Gastrocnemius medialis (tissue), 4 donors: ENCODE data around the gene GPR142. TPM values are rescaled to one million over a fixed set of nuclear protein-coding genes. Genes with fewer than 3 reads are reported as not detected.
A peak's percentile ranks its signal among the peaks of the same experiment; 100 is the strongest.

Source experiments
- ATAC-seq, 2 donors: fragments of 150-250 bp; one replicate each; pipeline ENCODE4 v1.9.1; 2016
- DNase-seq, 2 donors: peaks; one replicate each; pipeline ENCODE4 v3.0.0-alpha.2; 2019
- H3K27ac ChIP-seq, 4 donors: fragments of 200-600 bp; sonication (generic); 1 replicate in 1 of 4; 2 replicates in 3 of 4; pipeline ENCODE4 v1.5.1; 2016 to 2018; ENCODE audit warnings: mild to moderate bottlenecking in 2 of 4, moderate library complexity in 1 of 4
- H3K27me3 ChIP-seq, 3 donors: fragments of 200-600 bp; sonication (generic) in 2 of 3; 1 replicate in 1 of 3; 2 replicates in 2 of 3; pipeline versions ENCODE4 v1.5.1 to v1.6.0; 2016 to 2019; ENCODE audit warnings: mild to moderate bottlenecking in 1 of 3, moderate library complexity in 1 of 3
- H3K36me3 ChIP-seq, 2 donors: fragments of 200-600 bp; sonication (generic) in 1 of 2; one replicate each; pipeline ENCODE4 v1.5.1; 2017 to 2018
- H3K4me1 ChIP-seq, 2 donors: fragments of 200-600 bp; sonication (generic) in 1 of 2; one replicate each; pipeline ENCODE4 v1.5.1; 2016 to 2017; ENCODE audit warnings: mild to moderate bottlenecking in 2 of 2
- H3K4me3 ChIP-seq, 4 donors: fragments of 200-600 bp; sonication (generic) in 3 of 4; 1 replicate in 1 of 4; 2 replicates in 3 of 4; pipeline ENCODE4 v1.5.1; 2016 to 2019; ENCODE audit warnings: mild to moderate bottlenecking in 2 of 4
- H3K9me3 ChIP-seq, 3 donors: fragments of 200-600 bp; sonication (generic) in 2 of 3; 1 replicate in 1 of 3; 2 replicates in 2 of 3; pipeline ENCODE4 v1.5.1; 2016 to 2019
- CTCF ChIP-seq, 5 experiments: fragments of 450-650 bp in 3 of 5; fragments of 200-600 bp in 2 of 5; sonication (generic) in 2 of 5; IDR thresholded peaks in 4 of 5; conservative IDR thresholded peaks in 1 of 5; 1 replicate in 4 of 5; 2 replicates in 1 of 5; pipeline ENCODE4 v1.5.1; 2016 to 2019; ENCODE audit warnings: antibody characterized with exemption in 5 of 5, mild to moderate bottlenecking in 3 of 5, moderate library complexity in 3 of 5
- POLR2A ChIP-seq, 2 donors: fragments of 450-650 bp; IDR thresholded peaks; one replicate each; pipeline ENCODE4 v1.6.1; 2017; ENCODE audit warnings: antibody characterized with exemption in 2 of 2, mild to moderate bottlenecking in 2 of 2, moderate library complexity in 2 of 2
- in situ Hi-C, 4 donors: fragments of 200-750 bp; cut with MboI; loops; one replicate each; pipeline versions ENCODE4 v1.15.0 to v1.8.0; 2017; ENCODE audit warnings: low sequenced_read_pairs in 4 of 4
- intact Hi-C: fragments of 100-400 bp; cut with DNase I; formaldehyde crosslinking; loops from one replicate; pipeline ENCODE4 v1.15.1; 2023; ENCODE audit warnings: low total_unique reads
- total RNA-seq, 4 donors: library from RNA; depleted of rRNA; stranded (reverse); fragments of >200 nt; gene quantifications; one replicate each; pipeline versions ENCODE4 v1.1.0 to v1.2.3, GENCODE V29; 2016

Gene GPR142
- total RNA-seq, 4 donors from 2014 or later = not detected

DNA sequence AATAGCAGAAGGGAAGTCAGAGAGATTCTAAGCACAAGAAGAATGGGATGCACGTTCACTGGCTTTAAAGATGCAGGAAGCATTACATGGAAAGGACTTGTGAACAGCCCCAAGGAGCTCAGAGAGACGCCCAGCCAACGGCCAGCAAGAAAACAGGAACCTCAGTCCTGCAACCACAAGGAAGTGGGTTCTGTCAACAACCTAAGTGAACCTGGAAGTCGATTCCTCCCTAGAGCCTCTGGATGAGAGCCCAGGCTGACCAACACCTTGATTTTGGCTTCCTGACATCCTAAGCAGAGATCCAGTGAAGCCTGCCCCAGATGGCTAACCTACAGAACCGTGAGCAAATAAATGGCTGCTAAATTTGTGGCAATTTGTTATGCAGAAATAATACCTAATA is 24.5 kb downstream of the GPR142 start:
- DNase-seq = no peak
- H3K4me1 ChIP-seq = peaks cover 56 to 60% of the 10 kb centered on the region in 2 donors

GRCh38 chr17:74392848-74393247 is 25.5 kb downstream of the GPR142 start:
- intact Hi-C loops (no loop called here), in situ Hi-C loops (loop anchor here in 1 of 4 donors (25.0 kb wide), 1 partner anchor 469 kb away; the partner anchor contains the start of genes FDXR and GRIN2C)
- Histone ChIP-seq H3K36me3 (no peaks in the 10 kb centered on the region), H3K27ac (peak overlapping the region; percentile 88 to 95 (median 95)), H3K4me1 (peaks cover 49% of the 10 kb centered on the region in 2 donors), H3K4me3 (no peak overlapping the region), H3K27me3 (no peaks in the 10 kb centered on the region), H3K9me3 (no peaks in the 10 kb centered on the region)
- TF ChIP-seq POLR2A (IDR thresholded peaks at IDR 0.05) (no peak), CTCF (IDR thresholded peaks at IDR 0.05 in 4 of 5, conservative IDR thresholded peaks at IDR 0.05 in 1 of 5) (no peak)
- no peak for ATAC-seq
- no peak for DNase-seq

More for the DNA sequence above, 24.5 kb downstream of the GPR142 start:
- no peak overlapping the region for H3K4me3 ChIP-seq
- H3K27ac ChIP-seq = peak overlapping the region in 2 of 4 donors; percentile 39 to 95
- intact Hi-C loops (no loop called here), in situ Hi-C loops (loop anchor here in 1 of 4 donors (25.0 kb wide), 1 partner anchor 471 kb away; the partner anchor contains the start of genes FDXR and GRIN2C)
- TF ChIP-seq CTCF (IDR thresholded peaks at IDR 0.05 in 4 of 5, conservative IDR thresholded peaks at IDR 0.05 in 1 of 5) (no peak), POLR2A (IDR thresholded peaks at IDR 0.05) (no peak)
- H3K9me3 ChIP-seq = no peaks in the 10 kb centered on the region
- no peak for ATAC-seq
- H3K36me3 ChIP-seq = no peaks in the 10 kb centered on the region
- H3K27me3 ChIP-seq = no peaks in the 10 kb centered on the region

DNA sequence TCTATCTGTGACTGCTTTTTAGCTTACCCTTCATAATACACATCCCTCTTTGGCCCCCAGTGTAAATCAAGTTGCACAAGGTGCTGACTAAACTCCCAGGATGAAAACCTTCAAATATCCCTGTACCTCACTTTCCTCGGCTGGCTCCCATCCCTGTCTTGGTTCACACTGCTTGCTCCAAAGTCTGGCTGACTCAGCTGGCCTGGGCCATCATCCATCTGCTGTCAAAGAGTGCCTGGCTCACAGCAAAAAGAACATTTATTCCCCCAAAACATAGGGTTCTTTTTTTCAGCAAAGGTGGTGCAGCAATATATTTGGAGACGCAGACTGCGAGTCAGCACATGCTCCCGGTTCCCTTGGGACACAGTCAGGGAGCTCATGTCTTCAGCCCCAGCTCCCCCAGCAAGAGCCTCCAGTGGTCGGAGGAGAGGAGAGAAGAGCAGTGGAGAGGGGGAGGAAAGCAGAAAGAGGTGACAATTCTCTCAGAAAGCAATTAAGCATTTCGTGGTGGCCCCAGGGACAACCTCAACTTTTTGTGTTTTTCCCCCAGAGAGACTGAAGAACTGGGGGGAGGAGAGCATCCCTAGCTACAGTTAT is 26.1 kb downstream of the GPR142 start:
- Histone ChIP-seq H3K36me3 (no peaks in the 10 kb centered on the region), H3K27ac (peak overlapping the region; percentile 88 to 95 (median 95)), H3K4me1 (peaks cover 45 to 47% of the 10 kb centered on the region in 2 donors), H3K27me3 (no peaks in the 10 kb centered on the region), H3K9me3 (no peaks in the 10 kb centered on the region), H3K4me3 (no peak overlapping the region)
- DNase-seq (peak in 1 of 2 donors; percentile 51), ATAC-seq (no peak)
- no peak for TF ChIP-seq CTCF (IDR thresholded peaks at IDR 0.05 in 4 of 5, conservative IDR thresholded peaks at IDR 0.05 in 1 of 5)
- TF ChIP-seq POLR2A (IDR thresholded peaks at IDR 0.05) = no peak
- intact Hi-C loops (no loop called here), in situ Hi-C loops (loop anchor here in 1 of 4 donors (25.0 kb wide), 1 partner anchor 469 kb away; the partner anchor contains the start of genes FDXR and GRIN2C)

- peak overlapping the region; percentile 88 to 95 (median 95) for H3K27ac ChIP-seq
- no peak for TF ChIP-seq CTCF (IDR thresholded peaks at IDR 0.05 in 4 of 5, conservative IDR thresholded peaks at IDR 0.05 in 1 of 5)
- TF ChIP-seq POLR2A (IDR thresholded peaks at IDR 0.05) = no peak
- intact Hi-C loops = no loop called here
These were observed 27.1 kb downstream of the GPR142 start for GRCh38 chr17:74394275-74394950.

More at GRCh38 chr17:74394275-74394950, 27.1 kb downstream of the GPR142 start:
- Histone ChIP-seq H3K36me3 (no peaks in the 10 kb centered on the region), H3K4me1 (peaks cover 40 to 41% of the 10 kb centered on the region in 2 donors), H3K9me3 (no peaks in the 10 kb centered on the region), H3K4me3 (no peak overlapping the region), H3K27me3 (no peaks in the 10 kb centered on the region)
- ATAC-seq (peak; percentile 54 to 64), DNase-seq (peak in 1 of 2 donors; percentile 58)
- in situ Hi-C loops = loop anchor here in 1 of 4 donors (25.0 kb wide), 1 partner anchor 468 kb away; the partner anchor contains the start of genes FDXR and GRIN2C
